HepG2 (cell line): ENCODE measurements around the gene PPP4R2. TPM values are rescaled to one million over a fixed set of nuclear protein-coding genes. Genes with fewer than 3 reads are reported as not detected.

Source experiments
- ATAC-seq: fragments of 200-7000 bp; cut with Tn5 transposase; 3 replicates; pipeline ENCODE4 v1.9.1; 2020; ENCODE audit warnings: mild to moderate bottlenecking, moderate library complexity
- BruUV-seq: library from RNA; stranded (reverse); fragments of 400-500 nt; replicated peaks from 2 replicates; lab custom pipeline; 2021; lab: Mats Ljungman, UMichigan
- CTCF ChIA-PET: fragments of 300-600 bp; formaldehyde crosslinking; extraction: SDS; loops from one replicate; lab custom pipeline; 2021; ENCODE audit warnings: low total read pairs, inconsistent platforms, low intra/inter-chr PET ratio; lab: Yijun Ruan, JAX
- POLR2A ChIA-PET: fragments of 350-600 bp; sonication (Branson Sonifier 250); formaldehyde crosslinking; loops from one replicate; lab custom pipeline; 2020; ENCODE audit warnings: antibody characterized with exemption, inconsistent platforms; lab: Yijun Ruan, JAX
- DNase-seq: peaks from one replicate; pipeline ENCODE4 v3.0.0-alpha.2; 2015; ENCODE audit warnings: low spot score
- FAIRE-seq: peaks from 3 replicates; lab custom pipeline; 2011; peaks lifted over from hg19 to GRCh38; lab: Jason Lieb, UNC
- H2AFZ ChIP-seq: one replicate; pipeline ENCODE4 v1.6.1; 2011; ENCODE audit warnings: low read length, inconsistent platforms
- H3K27ac ChIP-seq: fragments of 300-600 bp; 3 replicates; pipeline ENCODE4 v1.8.0; 2011; ENCODE audit warnings: mixed run types, mild to moderate bottlenecking, mixed read lengths, low read length, inconsistent platforms; ENCODE audit not compliant: insufficient read depth; ENCODE audit errors: extremely low read length
- H3K27me3 ChIP-seq, 2 experiments: fragments of 200-600 bp in 1 of 2; 2 replicates in 1 of 2; 3 replicates in 1 of 2; pipeline versions ENCODE4 v1.6.0 to v1.8.0; 2011; ENCODE audit warnings: low read length in 2 of 2, mild to moderate bottlenecking in 2 of 2, moderate library complexity in 2 of 2, inconsistent platforms in 1 of 2; ENCODE audit not compliant: insufficient read depth in 2 of 2, control insufficient read depth in 1 of 2
- H3K36me3 ChIP-seq, 2 experiments: fragments of 200-600 bp in 1 of 2; replicated peaks in 1 of 2; 2 replicates in 1 of 2; 3 replicates in 1 of 2; pipeline versions ENCODE4 v1.5.1 to v1.8.0; 2011; ENCODE audit warnings: low read length in 2 of 2, inconsistent platforms in 1 of 2; ENCODE audit not compliant: insufficient read depth in 2 of 2, control insufficient read depth in 1 of 2
- H3K4me1 ChIP-seq: 2 replicates; pipeline ENCODE4 v1.5.1; 2012; ENCODE audit warnings: low read length, inconsistent platforms; ENCODE audit not compliant: insufficient read depth
- H3K4me2 ChIP-seq: 2 replicates; pipeline ENCODE4 v1.6.0; 2011; ENCODE audit warnings: low read depth, low read length, inconsistent platforms
- H3K4me3 ChIP-seq, 3 experiments: fragments of 200-600 bp in 1 of 3; sonication (generic), shearing (Covaris generic) in 1 of 3; replicated peaks in 1 of 3; 2 replicates each; pipeline ENCODE4 v1.5.1; 2011 to 2016; ENCODE audit warnings: low read length in 3 of 3, inconsistent platforms in 2 of 3, low read depth in 2 of 3, mild to moderate bottlenecking in 2 of 3, control low read depth in 1 of 3, mixed read lengths in 1 of 3; ENCODE audit not compliant: insufficient read depth in 1 of 3
- H3K79me2 ChIP-seq: one replicate; pipeline ENCODE4 v1.6.1; 2011; ENCODE audit warnings: low read length, inconsistent platforms; ENCODE audit not compliant: insufficient read depth
- H3K9ac ChIP-seq: 2 replicates; pipeline ENCODE4 v1.6.0; 2011; ENCODE audit warnings: mild to moderate bottlenecking, low read depth, low read length, inconsistent platforms; ENCODE audit not compliant: insufficient read depth
- H3K9me3 ChIP-seq: 2 replicates; pipeline ENCODE4 v1.5.1; 2012; ENCODE audit warnings: mild to moderate bottlenecking, low read length
- H4K20me1 ChIP-seq: 2 replicates; pipeline ENCODE4 v1.6.0; 2011; ENCODE audit warnings: inconsistent platforms, mild to moderate bottlenecking, low read length, moderate library complexity; ENCODE audit not compliant: insufficient read depth
- SMAD1 ChIP-seq: sonication (generic); formaldehyde crosslinking; IDR thresholded peaks from 2 replicates; pipeline ENCODE4 v1.4.0; 2020; ENCODE audit warnings: missing genetic modification reagents, low read depth, mild to moderate bottlenecking, borderline replicate concordance
- ZBTB21 ChIP-seq: sonication (generic); formaldehyde crosslinking; IDR thresholded peaks from 2 replicates; pipeline ENCODE4 v1.4.0; 2020; ENCODE audit warnings: missing genetic modification reagents
- ZNF205 ChIP-seq: IDR thresholded peaks from 2 replicates; pipeline ENCODE4 v1.6.1; 2018; ENCODE audit warnings: missing biosample characterization, missing genetic modification reagents
- ZNF652 ChIP-seq: IDR thresholded peaks from 2 replicates; pipeline ENCODE4 v1.6.1; 2016; ENCODE audit warnings: low read depth, borderline replicate concordance
- ZNF775 ChIP-seq: sonication (generic); formaldehyde crosslinking; IDR thresholded peaks from 2 replicates; pipeline ENCODE4 v1.4.0; 2020; ENCODE audit warnings: missing genetic modification reagents, mild to moderate bottlenecking, moderate library complexity, borderline replicate concordance
- WGBS: methylation state at CpG from one replicate; pipeline ENCODE4 v1.1.6; 2017; ENCODE audit warnings: low lambda C conversion rate; 5-methylcytosine and 5-hydroxymethylcytosine counted together
- in situ Hi-C: cut with HindIII; loops from 2 replicates; pipeline ENCODE4 v1.10.0; 2017; ENCODE audit warnings: low pct_unique_long_range_greater_than_20kb; ENCODE audit not compliant: extremely low pct_ligation_motif_present
- intact Hi-C: fragments of 100-400 bp; cut with micrococcal nuclease; formaldehyde crosslinking; loops from one replicate; pipeline ENCODE4 v1.10.0; 2022; ENCODE audit not compliant: unreplicated experiment
- polyA plus RNA-seq, 8 experiments: library from polyadenylated mRNA; depleted of rRNA in 3 of 8; stranded (reverse) in 7 of 8; unstranded in 1 of 8; fragments of >200 nt; fragmentation: Illumina TruSeq in 4 of 8; extraction: Trizol in 4 of 8; gene quantifications; 2 replicates each; pipeline versions ENCODE4 v1.2.1 to v1.2.3, GENCODE V29; 2011 to 2016; ENCODE audit warnings: low read depth in 4 of 8, missing spikeins in 1 of 8, mixed read lengths in 1 of 8; ENCODE audit not compliant: insufficient read depth in 1 of 8
- total RNA-seq, 5 experiments: library from RNA; depleted of rRNA; stranded (reverse); fragments of >200 nt; fragmentation: Illumina TruSeq; extraction: Trizol; gene quantifications; 2 replicates each; pipeline ENCODE4 v1.2.3, GENCODE V29; 2016; ENCODE audit warnings: low read depth in 1 of 5
- TF ChIP-seq, protein P1 (sequence below): sonication (generic); formaldehyde crosslinking; IDR thresholded peaks from 2 replicates; pipeline ENCODE4 v1.4.0; 2020; ENCODE audit warnings: mild to moderate bottlenecking, missing genetic modification reagents
- TF ChIP-seq, protein P2 (sequence below): IDR thresholded peaks from 2 replicates; pipeline ENCODE4 v1.6.1; 2016

PPP4R2 gene
- total and polyA plus RNA-seq, 2 of the 13 experiments (the other 11 are each of a cell fraction or from before 2014, with no cell fraction given): 22.3 to 161 TPM

DNA sequence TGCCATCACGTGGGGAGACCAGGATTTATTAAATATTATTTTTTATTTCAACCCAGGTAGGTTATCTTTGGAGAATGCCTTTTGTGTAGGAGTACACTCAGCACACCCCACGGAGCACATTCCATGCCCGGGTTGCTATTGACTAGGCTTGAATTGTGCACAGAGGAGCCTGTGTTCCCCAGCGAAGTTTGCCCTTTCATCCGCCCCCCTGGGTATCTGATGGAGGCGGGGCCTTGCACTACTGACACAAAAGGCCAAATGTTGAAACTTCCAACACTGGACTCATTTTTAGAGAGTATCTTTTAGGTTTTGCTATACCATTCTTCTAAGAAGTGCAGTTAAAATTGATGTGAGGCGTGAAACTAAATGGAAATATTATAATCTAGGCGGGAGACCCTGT, 39.3 kb upstream of the PPP4R2 start (continued):
- TF ChIP-seq, protein P1, sequence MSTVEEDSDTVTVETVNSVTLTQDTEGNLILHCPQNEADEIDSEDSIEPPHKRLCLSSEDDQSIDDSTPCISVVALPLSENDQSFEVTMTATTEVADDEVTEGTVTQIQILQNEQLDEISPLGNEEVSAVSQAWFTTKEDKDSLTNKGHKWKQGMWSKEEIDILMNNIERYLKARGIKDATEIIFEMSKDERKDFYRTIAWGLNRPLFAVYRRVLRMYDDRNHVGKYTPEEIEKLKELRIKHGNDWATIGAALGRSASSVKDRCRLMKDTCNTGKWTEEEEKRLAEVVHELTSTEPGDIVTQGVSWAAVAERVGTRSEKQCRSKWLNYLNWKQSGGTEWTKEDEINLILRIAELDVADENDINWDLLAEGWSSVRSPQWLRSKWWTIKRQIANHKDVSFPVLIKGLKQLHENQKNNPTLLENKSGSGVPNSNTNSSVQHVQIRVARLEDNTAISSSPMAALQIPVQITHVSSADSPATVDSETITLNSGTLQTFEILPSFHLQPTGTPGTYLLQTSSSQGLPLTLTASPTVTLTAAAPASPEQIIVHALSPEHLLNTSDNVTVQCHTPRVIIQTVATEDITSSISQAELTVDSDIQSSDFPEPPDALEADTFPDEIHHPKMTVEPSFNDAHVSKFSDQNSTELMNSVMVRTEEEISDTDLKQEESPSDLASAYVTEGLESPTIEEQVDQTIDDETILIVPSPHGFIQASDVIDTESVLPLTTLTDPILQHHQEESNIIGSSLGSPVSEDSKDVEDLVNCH: no peak
- TF ChIP-seq ZNF205 (no peak), ZNF775 (CRISPR knock-in tag) (no peak)

GRCh38 chr3:72959336-72959735, 37.3 kb upstream of the PPP4R2 start:
- H3K27ac ChIP-seq: no peak overlapping the region
- H3K4me3 ChIP-seq: no peak overlapping the region
- BruUV-seq: no TSS peak
- H3K4me1 ChIP-seq: peaks cover 88% of the 10 kb centered on the region
- no peak for FAIRE-seq
- POLR2A ChIA-PET: no interaction called here
- no peaks in the 10 kb centered on the region for H4K20me1 ChIP-seq
- no peaks in the 10 kb centered on the region for H3K79me2 ChIP-seq
- no peak overlapping the region for H3K4me2 ChIP-seq
- H3K9ac ChIP-seq: no peak overlapping the region
- intact Hi-C loops: no loop called here
- 95% methylated on average over 5 of the region's 5 CpGs for WGBS
- ATAC-seq: no peak
- in situ Hi-C loops: no loop called here
- TF ChIP-seq SMAD1: no peak
- no peak for TF ChIP-seq ZBTB21
- TF ChIP-seq, protein P2, sequence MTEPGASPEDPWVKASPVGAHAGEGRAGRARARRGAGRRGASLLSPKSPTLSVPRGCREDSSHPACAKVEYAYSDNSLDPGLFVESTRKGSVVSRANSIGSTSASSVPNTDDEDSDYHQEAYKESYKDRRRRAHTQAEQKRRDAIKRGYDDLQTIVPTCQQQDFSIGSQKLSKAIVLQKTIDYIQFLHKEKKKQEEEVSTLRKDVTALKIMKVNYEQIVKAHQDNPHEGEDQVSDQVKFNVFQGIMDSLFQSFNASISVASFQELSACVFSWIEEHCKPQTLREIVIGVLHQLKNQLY (CRISPR knock-in tag): no peak
- no peak for TF ChIP-seq ZNF652 (CRISPR knock-in tag)
- H3K27me3 ChIP-seq: no peaks in the 10 kb centered on the region
- no peak overlapping the region for H2AFZ ChIP-seq
- no peak for DNase-seq
- no peaks in the 10 kb centered on the region for H3K9me3 ChIP-seq
- CTCF ChIA-PET: no interaction called here
- no peaks in the 10 kb centered on the region for H3K36me3 ChIP-seq
